Activated CD8-positive, alpha-beta T cell treated with anti-CD3 and anti-CD28 coated beads for 36 hours (primary cell): ENCODE data around the gene MACROD1. TPM values are rescaled to one million over a fixed set of nuclear protein-coding genes. Genes with fewer than 3 reads are reported as not detected.

Experiments used
- ATAC-seq: fragments of 200-7000 bp; cut with Tn5 transposase; one replicate; pipeline ENCODE4 v1.10.0; 2021; ENCODE audit warnings: mild to moderate bottlenecking, moderate library complexity
- CTCF ChIA-PET: fragments of 350-600 bp; sonication (Branson Sonifier 250); formaldehyde crosslinking; loops from one replicate; lab custom pipeline; 2021; ENCODE audit warnings: antibody characterized with exemption; lab: Charles Lee
- POLR2A ChIA-PET: fragments of 350-600 bp; sonication (Branson Sonifier 250); formaldehyde crosslinking; loops from one replicate; lab custom pipeline; 2021; ENCODE audit warnings: antibody characterized with exemption; lab: Charles Lee
- DNase-seq: peaks from one replicate; pipeline ENCODE4 v3.0.0-alpha.2; 2020
- H3K27ac Mint-ChIP-seq: one replicate; pipeline ENCODE4 v1.8.0; 2021; ENCODE audit warnings: mild to moderate bottlenecking, mixed read lengths
- H3K27me3 Mint-ChIP-seq: one replicate; pipeline ENCODE4 v1.8.0; 2021; ENCODE audit warnings: mixed read lengths
- H3K36me3 Mint-ChIP-seq: one replicate; pipeline ENCODE4 v1.8.0; 2021; ENCODE audit warnings: low read depth, mixed read lengths
- H3K4me1 Mint-ChIP-seq: one replicate; pipeline ENCODE4 v1.8.0; 2021; ENCODE audit warnings: low read depth, mixed read lengths
- H3K4me3 Mint-ChIP-seq: one replicate; pipeline ENCODE4 v1.8.0; 2021; ENCODE audit warnings: mild to moderate bottlenecking, moderate library complexity, mixed read lengths
- H3K9me3 Mint-ChIP-seq: one replicate; pipeline ENCODE4 v1.8.0; 2021; ENCODE audit warnings: mixed read lengths
- intact Hi-C: fragments of 100-400 bp; cut with micrococcal nuclease; formaldehyde crosslinking; loops from one replicate; pipeline ENCODE4 v1.10.0; 2022
- total RNA-seq, 2 experiments: library from RNA; stranded (reverse); gene quantifications; one replicate each; pipeline ENCODE4 v1.2.3, GENCODE V29; 2021
- TF ChIP-seq, protein P1 (sequence below): fragments of 200-600 bp; IDR thresholded peaks from one replicate; pipeline ENCODE4 v1.8.0; 2022; ENCODE audit warnings: antibody characterized with exemption, mild to moderate bottlenecking

MACROD1 gene
- total RNA-seq, 2 experiments from 2014 or later: 38.7 to 38.8 TPM

DNA sequence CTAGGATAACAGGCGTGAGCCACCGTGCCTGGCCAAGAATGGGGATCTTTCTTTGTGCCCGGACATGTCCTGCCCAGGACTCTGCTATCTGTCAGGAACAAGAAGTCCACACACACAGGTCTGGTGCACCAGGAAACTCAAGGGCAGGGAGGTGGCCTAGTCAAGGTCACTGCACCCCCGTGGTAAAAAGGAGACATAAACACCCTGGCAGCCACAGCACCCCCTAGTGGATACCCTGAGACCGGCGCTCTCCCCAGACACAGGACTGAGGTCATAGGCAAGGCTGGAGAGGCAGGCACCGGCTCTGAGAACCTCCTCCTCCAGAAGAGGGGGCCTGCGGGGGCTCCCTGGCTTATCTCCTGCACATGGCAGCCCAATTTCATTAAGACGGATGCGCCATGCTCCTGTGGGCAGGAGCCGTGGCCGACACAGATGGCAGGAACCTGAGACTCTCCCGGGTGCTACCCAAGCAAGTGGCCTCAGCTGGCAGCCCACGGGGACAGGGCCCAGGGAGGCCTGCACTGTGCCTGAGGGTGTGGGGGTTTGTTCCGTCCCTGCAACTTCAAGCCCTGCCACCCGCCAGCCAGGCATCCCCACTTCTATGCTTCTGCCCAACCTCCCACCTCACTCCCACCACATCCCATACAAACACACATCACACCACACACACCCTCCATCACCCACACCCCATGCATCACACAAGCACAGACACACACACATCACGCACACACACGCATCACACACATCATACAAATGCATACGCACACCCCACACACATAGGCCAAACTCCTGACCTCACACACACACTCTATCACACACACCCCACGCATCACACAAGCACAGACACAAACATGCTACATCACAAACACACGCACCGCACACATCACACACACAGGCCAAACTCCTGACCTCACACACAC, 19.6 kb downstream of the MACROD1 start:
- H3K9me3 Mint-ChIP-seq: no peaks in the 10 kb centered on the region
- ChIA-PET CTCF (interaction anchor here (3.2 to 9.6 kb wide), 2 partner anchors 18 to 146 kb away, joined by 9 to 151 read pairs; no protein-coding TSS in a partner anchor), POLR2A (no interaction called here)
- TF ChIP-seq, protein P1, sequence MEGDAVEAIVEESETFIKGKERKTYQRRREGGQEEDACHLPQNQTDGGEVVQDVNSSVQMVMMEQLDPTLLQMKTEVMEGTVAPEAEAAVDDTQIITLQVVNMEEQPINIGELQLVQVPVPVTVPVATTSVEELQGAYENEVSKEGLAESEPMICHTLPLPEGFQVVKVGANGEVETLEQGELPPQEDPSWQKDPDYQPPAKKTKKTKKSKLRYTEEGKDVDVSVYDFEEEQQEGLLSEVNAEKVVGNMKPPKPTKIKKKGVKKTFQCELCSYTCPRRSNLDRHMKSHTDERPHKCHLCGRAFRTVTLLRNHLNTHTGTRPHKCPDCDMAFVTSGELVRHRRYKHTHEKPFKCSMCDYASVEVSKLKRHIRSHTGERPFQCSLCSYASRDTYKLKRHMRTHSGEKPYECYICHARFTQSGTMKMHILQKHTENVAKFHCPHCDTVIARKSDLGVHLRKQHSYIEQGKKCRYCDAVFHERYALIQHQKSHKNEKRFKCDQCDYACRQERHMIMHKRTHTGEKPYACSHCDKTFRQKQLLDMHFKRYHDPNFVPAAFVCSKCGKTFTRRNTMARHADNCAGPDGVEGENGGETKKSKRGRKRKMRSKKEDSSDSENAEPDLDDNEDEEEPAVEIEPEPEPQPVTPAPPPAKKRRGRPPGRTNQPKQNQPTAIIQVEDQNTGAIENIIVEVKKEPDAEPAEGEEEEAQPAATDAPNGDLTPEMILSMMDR: peak; percentile 77
- intact Hi-C loops: loop anchor here (5.0 to 10.0 kb wide), 2 partner anchors 144 to 311 kb away; partner anchors contain the start of gene MARK2
- no peaks in the 10 kb centered on the region for H3K27me3 Mint-ChIP-seq
- H3K27ac Mint-ChIP-seq: no peak overlapping the region
- H3K36me3 Mint-ChIP-seq: no peaks in the 10 kb centered on the region
- H3K4me3 Mint-ChIP-seq: no peak overlapping the region
- ATAC-seq (peak; percentile 87), DNase-seq (peak; percentile 80)
- peaks cover 8% of the 10 kb centered on the region for H3K4me1 Mint-ChIP-seq

DNA sequence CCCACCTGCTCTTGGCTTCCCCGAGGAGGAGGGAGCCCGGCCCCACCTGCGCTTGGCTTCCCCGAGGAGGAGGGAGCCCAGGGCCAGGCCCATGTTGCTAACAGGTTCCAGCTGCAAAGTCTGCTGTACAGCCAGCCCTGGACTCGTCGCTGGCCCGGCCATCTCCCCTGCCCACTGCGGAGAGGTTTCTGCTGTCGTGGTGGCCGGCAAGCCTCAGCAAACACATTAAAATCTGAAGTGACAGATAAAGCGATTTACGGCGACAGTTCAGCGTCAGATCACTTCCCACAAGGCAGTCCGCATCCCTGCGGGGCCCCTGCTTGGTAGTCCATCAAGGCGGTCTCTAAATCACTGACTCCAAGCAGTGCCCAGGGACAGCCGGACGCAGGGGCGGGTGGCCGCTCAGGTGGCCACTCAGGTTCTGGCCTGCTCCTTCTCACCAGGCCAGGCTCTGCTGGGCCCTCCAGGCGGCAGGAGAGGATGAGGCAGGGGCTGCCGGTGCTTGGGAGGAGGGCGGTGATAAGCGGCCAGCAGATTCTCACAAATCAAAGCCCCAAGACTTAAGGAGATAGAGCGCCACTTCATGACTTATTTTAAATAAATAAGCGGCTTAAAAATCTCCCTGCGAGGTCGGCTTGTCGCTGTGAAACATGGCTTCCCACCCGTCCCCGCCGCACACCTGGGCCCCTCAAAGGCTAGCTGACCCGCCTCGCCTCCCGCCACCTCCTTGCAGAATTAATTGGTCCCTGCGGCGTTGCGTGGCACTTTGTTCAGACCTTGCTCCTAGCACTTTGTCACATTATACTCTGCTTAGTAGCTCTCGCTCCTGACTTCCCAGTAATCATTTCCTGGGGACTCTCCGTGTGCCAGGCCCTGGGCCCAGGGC, 21.1 kb downstream of the MACROD1 start:
- no peak overlapping the region for H3K4me3 Mint-ChIP-seq
- POLR2A ChIA-PET: no interaction called here
- H3K27ac Mint-ChIP-seq: no peak overlapping the region
- no peaks in the 10 kb centered on the region for H3K9me3 Mint-ChIP-seq
- H3K4me1 Mint-ChIP-seq: peaks cover 8% of the 10 kb centered on the region
- ATAC-seq (no peak), DNase-seq (no peak)
- intact Hi-C loops: loop anchor here (5.0 to 10.0 kb wide), 2 partner anchors 143 to 310 kb away; partner anchors contain the start of gene MARK2
- CTCF ChIA-PET: interaction anchor here (9.6 kb wide), 1 partner anchor 144 kb away, joined by 151 read pairs; no protein-coding TSS in a partner anchor
- TF ChIP-seq, protein P1: no peak
- no peaks in the 10 kb centered on the region for H3K36me3 Mint-ChIP-seq
- no peaks in the 10 kb centered on the region for H3K27me3 Mint-ChIP-seq

DNA sequence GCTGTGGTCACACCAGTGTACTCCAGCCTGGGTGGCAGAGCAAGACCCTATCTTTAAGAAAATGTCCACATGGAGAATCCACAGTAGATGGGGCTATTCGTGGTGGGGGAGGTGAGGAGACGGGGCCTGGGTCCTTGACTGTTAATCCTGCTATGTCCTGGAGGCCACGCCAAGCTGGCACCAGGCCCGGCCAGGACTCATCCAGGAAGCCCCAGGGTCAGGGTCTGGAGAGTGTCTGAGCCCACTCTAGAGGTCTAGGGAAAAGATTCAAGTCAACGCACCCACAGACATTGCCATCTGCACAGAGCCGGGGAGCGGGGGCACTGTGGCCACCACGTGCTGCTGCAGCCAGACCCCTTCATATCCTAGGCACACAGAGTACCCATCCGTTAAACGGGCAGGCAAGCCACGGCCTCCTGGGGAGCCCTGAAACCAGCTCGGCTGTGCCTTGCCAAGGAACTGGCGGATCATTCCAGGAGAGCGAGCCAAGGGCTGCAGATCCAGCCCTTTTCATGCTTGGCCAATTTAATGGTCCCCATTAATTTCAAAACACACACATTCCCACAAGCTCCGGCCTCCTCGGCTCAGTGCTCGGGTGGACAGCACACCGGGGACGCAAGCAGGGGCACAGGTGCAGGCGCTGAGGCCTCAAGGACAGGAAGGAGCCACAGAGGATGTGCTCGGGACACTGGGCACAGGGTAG, 24.7 kb downstream of the MACROD1 start:
- H3K27me3 Mint-ChIP-seq: no peaks in the 10 kb centered on the region
- DNase-seq (no peak), ATAC-seq (no peak)
- H3K4me3 Mint-ChIP-seq: no peak overlapping the region
- H3K9me3 Mint-ChIP-seq: no peaks in the 10 kb centered on the region
- no peak overlapping the region for H3K27ac Mint-ChIP-seq
- TF ChIP-seq, protein P1: no peak
- ChIA-PET CTCF (interaction anchor here (0.6 to 1.2 kb wide), 2 partner anchors 8 to 12 kb away, joined by 3 read pairs; no protein-coding TSS in a partner anchor), POLR2A (interaction anchor here (1.3 kb wide), 1 partner anchor 99 kb away, joined by 3 read pairs; no protein-coding TSS in a partner anchor)
- peaks cover 8% of the 10 kb centered on the region for H3K4me1 Mint-ChIP-seq
- no peaks in the 10 kb centered on the region for H3K36me3 Mint-ChIP-seq
- intact Hi-C loops: loop anchor here (10.0 kb wide), 1 partner anchor 306 kb away; the partner anchor contains the start of gene MARK2

DNA sequence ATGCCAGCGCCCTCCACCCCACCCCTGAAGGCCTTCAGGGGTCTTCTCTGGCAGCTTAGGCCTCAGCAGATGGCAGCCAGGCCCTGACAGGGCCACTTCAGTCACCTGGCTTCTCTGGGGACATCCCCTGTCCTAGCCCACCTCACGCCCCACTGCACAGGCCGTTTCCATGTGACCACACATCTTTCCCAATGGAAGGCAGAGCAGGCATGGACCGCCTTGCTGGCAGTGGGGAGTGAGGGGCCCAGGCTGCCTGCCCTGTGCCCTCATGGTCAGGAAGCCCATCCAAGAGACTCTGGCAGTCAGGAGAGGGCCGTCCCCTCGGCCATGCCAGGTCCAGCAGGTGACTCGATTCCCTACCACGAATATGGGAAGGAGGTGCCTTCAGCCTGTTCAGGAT, 25.8 kb downstream of the MACROD1 start:
- no peaks in the 10 kb centered on the region for H3K27me3 Mint-ChIP-seq
- ChIA-PET POLR2A (interaction anchor here (1.3 kb wide), 1 partner anchor 97 kb away, joined by 3 read pairs; no protein-coding TSS in a partner anchor), CTCF (interaction anchor here (0.6 to 1.2 kb wide), 2 partner anchors 9 to 13 kb away, joined by 3 read pairs; no protein-coding TSS in a partner anchor)
- no peak overlapping the region for H3K4me3 Mint-ChIP-seq
- no peak overlapping the region for H3K27ac Mint-ChIP-seq
- no peaks in the 10 kb centered on the region for H3K9me3 Mint-ChIP-seq
- ATAC-seq (no peak), DNase-seq (no peak)
- H3K36me3 Mint-ChIP-seq: no peaks in the 10 kb centered on the region
- TF ChIP-seq, protein P1: no peak
- intact Hi-C loops: loop anchor here (10.0 kb wide), 1 partner anchor 305 kb away; the partner anchor contains the start of gene MARK2
- H3K4me1 Mint-ChIP-seq: peaks cover 8% of the 10 kb centered on the region
